GM04503 (cell line): Measurements from ENCODE around the gene IL1A.

ENCODE experiments used
- DNase-seq: peaks from one replicate; pipeline ENCODE4 v3.0.0-alpha.2; 2012; ENCODE audit warnings: low read depth

IL1A gene

GRCh38 chr2:112818094-112818902, 34.0 kb upstream of the IL1A start:
- DNase-seq: no peak

- DNase-seq: no peak
Observed at GRCh38 chr2:112817082-112817689, 32.9 kb upstream of the IL1A start.

GRCh38 chr2:112814278-112814677, 30.0 kb upstream of the IL1A start:
- peak; percentile 39 for DNase-seq

- DNase-seq: no peak
Observed at GRCh38 chr2:112813280-112813966, 29.1 kb upstream of the IL1A start.

GRCh38 chr2:112812318-112813267, 28.3 kb upstream of the IL1A start:
- no peak for DNase-seq

- peak; percentile 37 for DNase-seq
Observed at GRCh38 chr2:112811841-112812306, 27.6 kb upstream of the IL1A start.

- no peak for DNase-seq
Observed at GRCh38 chr2:112811276-112811831, 27.1 kb upstream of the IL1A start.

- no peak for DNase-seq
Observed at GRCh38 chr2:112809112-112809511, 24.8 kb upstream of the IL1A start.

- DNase-seq: no peak
Observed at GRCh38 chr2:112807233-112807807, 23.0 kb upstream of the IL1A start.

- no peak for DNase-seq
Observed at GRCh38 chr2:112805542-112805941, 21.2 kb upstream of the IL1A start.

- DNase-seq: no peak
Observed at GRCh38 chr2:112803691-112804521, 19.6 kb upstream of the IL1A start.

- DNase-seq: no peak
Observed at GRCh38 chr2:112800881-112801583, 16.7 kb upstream of the IL1A start.

- DNase-seq: no peak
Observed at GRCh38 chr2:112798979-112799975, 15.0 kb upstream of the IL1A start.

- no peak for DNase-seq
Observed at GRCh38 chr2:112796486-112796885, 12.2 kb upstream of the IL1A start.

GRCh38 chr2:112795774-112796173, 11.5 kb upstream of the IL1A start:
- DNase-seq: no peak

GRCh38 chr2:112794841-112795240, 10.5 kb upstream of the IL1A start:
- no peak for DNase-seq

GRCh38 chr2:112794131-112794733, 9.9 kb upstream of the IL1A start:
- DNase-seq: peak; percentile 66

GRCh38 chr2:112793449-112793978, 9.2 kb upstream of the IL1A start:
- DNase-seq: no peak
